H1 (cell line): Measurements from ENCODE around the gene ZDHHC11B. TPM values are rescaled to one million over a fixed set of nuclear protein-coding genes. Genes with fewer than 3 reads are reported as not detected.

Source experiments
- BCL11A ChIP-seq, 2 experiments: IDR thresholded peaks; one replicate each; pipeline ENCODE4 v1.6.1; 2011; ENCODE audit warnings: low read depth in 2 of 2, low read length in 2 of 2, mild to moderate bottlenecking in 2 of 2
- CBX5 ChIP-seq: fragments of 300-800, 300-1000 bp; sonication (generic); IDR thresholded peaks from 2 replicates; pipeline ENCODE4 v1.7.1; 2016; ENCODE audit warnings: antibody characterized with exemption, low read length, low read depth
- RAD21 ChIP-seq, 2 experiments: IDR thresholded peaks in 1 of 2; conservative IDR thresholded peaks in 1 of 2; 2 replicates each; pipeline ENCODE4 v1.6.1; 2011; ENCODE audit warnings: low read depth in 2 of 2, low read length in 2 of 2, improper control_type of control experiment in 1 of 2, inconsistent platforms in 1 of 2, mild to moderate bottlenecking in 1 of 2, moderate library complexity in 1 of 2
- RNF2 ChIP-seq: fragments of 200-900, 300-1000 bp; sonication (generic); IDR thresholded peaks from 2 replicates; pipeline ENCODE4 v1.7.1; 2016; ENCODE audit warnings: borderline replicate concordance, low read depth, mild to moderate bottlenecking, antibody characterized with exemption, low read length; ENCODE audit not compliant: poor library complexity, severe bottlenecking; ENCODE audit errors: missing control alignments
- SIN3A ChIP-seq, 2 experiments: IDR thresholded peaks in 1 of 2; conservative IDR thresholded peaks in 1 of 2; 2 replicates each; pipeline ENCODE4 v1.6.1; 2011 to 2012; ENCODE audit warnings: low read length in 2 of 2, improper control_type of control experiment in 1 of 2, low read depth in 1 of 2, mild to moderate bottlenecking in 1 of 2
- TAF1 ChIP-seq: IDR thresholded peaks from 2 replicates; pipeline ENCODE4 v1.6.1; 2011; ENCODE audit warnings: mild to moderate bottlenecking, low read depth, low read length
- TBP ChIP-seq: IDR thresholded peaks from 2 replicates; pipeline ENCODE4 v1.6.1; 2011; ENCODE audit warnings: low read depth, low read length, improper control_type of control experiment
- polyA plus RNA-seq, 7 experiments: library from polyadenylated mRNA; depleted of rRNA in 3 of 7; stranded (reverse) in 5 of 7; unstranded in 2 of 7; fragments of >200 nt in 5 of 7; fragments of 200-250 nt in 2 of 7; gene quantifications; 1 replicate in 5 of 7; 2 replicates in 1 of 7; 4 replicates in 1 of 7; pipeline versions ENCODE4 v1.2.1 to v1.2.3, GENCODE V29; 2011 to 2013; ENCODE audit warnings: missing spikeins in 2 of 7, mixed read lengths in 2 of 7
- total RNA-seq: library from RNA; stranded (reverse); fragmentation: NEBNext Ultra II Directional; extraction: Animal tissue kit (Norgen Biotek cat#: 25700); gene quantifications from 2 replicates; pipeline ENCODE4 v1.2.1, GENCODE V29; 2021

Gene ZDHHC11B
- total and polyA plus RNA-seq, 2 of the 8 experiments (the other 6 are each of a cell fraction or from before 2014, with no cell fraction given) = 0.29 to 2.5 TPM

GRCh38 chr5:664994-665360 lies 119.6 kb downstream of the ZDHHC11B start (continued):
- TF ChIP-seq RNF2 (no peak), TAF1 (no peak), TBP (no peak), CBX5 (no peak), SIN3A (conservative IDR thresholded peaks at IDR 0.05 in 1 of 2, IDR thresholded peaks at IDR 0.05 in 1 of 2; ENCODE audit: low read depth in 1 of 2, low read length in 2 of 2) (no peak), BCL11A (IDR thresholded peaks at IDR 0.05; ENCODE audit: low read depth in 2 of 2, low read length in 2 of 2) (no peak), RAD21 (IDR thresholded peaks at IDR 0.05 in 1 of 2, conservative IDR thresholded peaks at IDR 0.05 in 1 of 2; ENCODE audit: low read depth in 2 of 2, low read length in 2 of 2) (no peak)
